Stimulated activated CD4-positive, alpha-beta T cell treated with anti-CD3 and anti-CD28 coated beads, Interleukin-12 subunit alpha, Interleukin-12 subunit beta, amount 100 ng/mL, for 4 hours (primary cell): Measurements from ENCODE around the gene SSBP2.
"Not testable (repeated sequence)": the region's sequence is repeated elsewhere in the genome, so short reads cannot be mapped to it uniquely, and the experiment has no call there.

Experiments
- DNase-seq: peaks from one replicate; pipeline ENCODE4 v3.0.0-alpha.2; 2020

SSBP2 gene

GRCh38 chr5:81726297-81726696 lies 24.6 kb downstream of the SSBP2 start:
- no peak for DNase-seq

GRCh38 chr5:81724571-81724970 lies 26.3 kb downstream of the SSBP2 start:
- no peak for DNase-seq

GRCh38 chr5:81724108-81724507 lies 26.8 kb downstream of the SSBP2 start:
- DNase-seq, result no peak

GRCh38 chr5:81721049-81721448 lies 29.8 kb downstream of the SSBP2 start:
- DNase-seq, result no peak

- no peak for DNase-seq
These were observed 31.1 kb downstream of the SSBP2 start for GRCh38 chr5:81719743-81720345.

- no peak for DNase-seq
These were observed 32.6 kb downstream of the SSBP2 start for GRCh38 chr5:81718300-81718699.

- DNase-seq, result no peak
These were observed 33.0 kb downstream of the SSBP2 start for GRCh38 chr5:81717860-81718259.

GRCh38 chr5:81717226-81717625 lies 33.7 kb downstream of the SSBP2 start:
- no peak for DNase-seq

GRCh38 chr5:81714076-81714475 lies 36.8 kb downstream of the SSBP2 start:
- DNase-seq, result not testable (repeated sequence)

- DNase-seq, result no peak
These were observed 42.0 kb downstream of the SSBP2 start for GRCh38 chr5:81708889-81709288.

GRCh38 chr5:81703840-81704239 lies 47.1 kb downstream of the SSBP2 start:
- DNase-seq, result no peak

GRCh38 chr5:81700166-81700565 lies 50.7 kb downstream of the SSBP2 start:
- DNase-seq, result no peak

GRCh38 chr5:81698813-81699212 lies 52.1 kb downstream of the SSBP2 start:
- DNase-seq, result no peak

GRCh38 chr5:81696418-81697397 lies 54.2 kb downstream of the SSBP2 start:
- DNase-seq, result no peak

GRCh38 chr5:81694726-81695125 lies 56.2 kb downstream of the SSBP2 start:
- no peak for DNase-seq

GRCh38 chr5:81688215-81688614 lies 62.7 kb downstream of the SSBP2 start:
- no peak for DNase-seq

- DNase-seq, result no peak
These were observed 63.6 kb downstream of the SSBP2 start for GRCh38 chr5:81687292-81687691.

GRCh38 chr5:81685471-81685870 lies 65.4 kb downstream of the SSBP2 start:
- DNase-seq, result no peak

- no peak for DNase-seq
These were observed 71.0 kb downstream of the SSBP2 start for GRCh38 chr5:81679885-81680284.

- no peak for DNase-seq
These were observed 75.5 kb downstream of the SSBP2 start for GRCh38 chr5:81675420-81675819.

- DNase-seq, result no peak
These were observed 85.1 kb downstream of the SSBP2 start for GRCh38 chr5:81665795-81666194.

GRCh38 chr5:81660624-81661023 lies 90.3 kb downstream of the SSBP2 start:
- not testable (repeated sequence) for DNase-seq

GRCh38 chr5:81657386-81657785 lies 93.5 kb downstream of the SSBP2 start:
- no peak for DNase-seq

- DNase-seq, result no peak
These were observed 94.1 kb downstream of the SSBP2 start for GRCh38 chr5:81656783-81657182.
